HG03442 (cell line): ENCODE results near the gene FAM3B.

Source experiments
- ATAC-seq: cut with Tn5 transposase; IDR thresholded peaks from one replicate; pipeline ENCODE4 v1.9.1; 2021; ENCODE audit warnings: mild to moderate bottlenecking, moderate library complexity; ENCODE audit not compliant: unreplicated experiment

FAM3B gene

GRCh38 chr21:41318218-41318617 is 1.6 kb downstream of the FAM3B start:
- ATAC-seq = no peak

GRCh38 chr21:41319273-41319672 is 2.7 kb downstream of the FAM3B start:
- ATAC-seq = no peak

- no peak for ATAC-seq
These were observed 4.8 kb downstream of the FAM3B start for GRCh38 chr21:41321211-41321907.

GRCh38 chr21:41321908-41322495 is 5.4 kb downstream of the FAM3B start:
- no peak for ATAC-seq

GRCh38 chr21:41322496-41323382 is 6.1 kb downstream of the FAM3B start:
- no peak for ATAC-seq

- no peak for ATAC-seq
These were observed 8.7 kb downstream of the FAM3B start for GRCh38 chr21:41325138-41325912.

- ATAC-seq = no peak
These were observed 9.9 kb downstream of the FAM3B start for GRCh38 chr21:41326414-41327080.

- no peak for ATAC-seq
These were observed 11.2 kb downstream of the FAM3B start for GRCh38 chr21:41327753-41328152.

GRCh38 chr21:41328660-41329607 is 12.3 kb downstream of the FAM3B start:
- ATAC-seq = no peak

- no peak for ATAC-seq
These were observed 17.2 kb downstream of the FAM3B start for GRCh38 chr21:41333752-41334151.

GRCh38 chr21:41337515-41337914 is 20.9 kb downstream of the FAM3B start:
- ATAC-seq = no peak

GRCh38 chr21:41338455-41338854 is 21.9 kb downstream of the FAM3B start:
- no peak for ATAC-seq

- ATAC-seq = no peak
These were observed 25.4 kb downstream of the FAM3B start for GRCh38 chr21:41342035-41342434.

GRCh38 chr21:41344146-41344545 is 27.5 kb downstream of the FAM3B start:
- no peak for ATAC-seq

GRCh38 chr21:41345356-41345755 is 28.8 kb downstream of the FAM3B start:
- no peak for ATAC-seq

GRCh38 chr21:41345934-41346685 is 29.5 kb downstream of the FAM3B start:
- ATAC-seq = no peak

GRCh38 chr21:41346758-41347157 is 30.2 kb downstream of the FAM3B start:
- no peak for ATAC-seq

GRCh38 chr21:41348434-41348833 is 31.8 kb downstream of the FAM3B start:
- ATAC-seq = no peak

GRCh38 chr21:41349126-41349525 is 32.5 kb downstream of the FAM3B start:
- ATAC-seq = no peak
